Measurements from ENCODE around the gene SLC5A11. TPM values are rescaled to one million over a fixed set of nuclear protein-coding genes. Genes with fewer than 3 reads are reported as not detected.
"Not testable (repeated sequence)": the region's sequence is repeated elsewhere in the genome, so short reads cannot be mapped to it uniquely, and the experiment has no call there.

The SLC5A11 gene
- 1 to 10 TPM in 1 of 2 donors, under 1 TPM in 1; 0.81 to 2.4 TPM for total RNA-seq

DNA sequence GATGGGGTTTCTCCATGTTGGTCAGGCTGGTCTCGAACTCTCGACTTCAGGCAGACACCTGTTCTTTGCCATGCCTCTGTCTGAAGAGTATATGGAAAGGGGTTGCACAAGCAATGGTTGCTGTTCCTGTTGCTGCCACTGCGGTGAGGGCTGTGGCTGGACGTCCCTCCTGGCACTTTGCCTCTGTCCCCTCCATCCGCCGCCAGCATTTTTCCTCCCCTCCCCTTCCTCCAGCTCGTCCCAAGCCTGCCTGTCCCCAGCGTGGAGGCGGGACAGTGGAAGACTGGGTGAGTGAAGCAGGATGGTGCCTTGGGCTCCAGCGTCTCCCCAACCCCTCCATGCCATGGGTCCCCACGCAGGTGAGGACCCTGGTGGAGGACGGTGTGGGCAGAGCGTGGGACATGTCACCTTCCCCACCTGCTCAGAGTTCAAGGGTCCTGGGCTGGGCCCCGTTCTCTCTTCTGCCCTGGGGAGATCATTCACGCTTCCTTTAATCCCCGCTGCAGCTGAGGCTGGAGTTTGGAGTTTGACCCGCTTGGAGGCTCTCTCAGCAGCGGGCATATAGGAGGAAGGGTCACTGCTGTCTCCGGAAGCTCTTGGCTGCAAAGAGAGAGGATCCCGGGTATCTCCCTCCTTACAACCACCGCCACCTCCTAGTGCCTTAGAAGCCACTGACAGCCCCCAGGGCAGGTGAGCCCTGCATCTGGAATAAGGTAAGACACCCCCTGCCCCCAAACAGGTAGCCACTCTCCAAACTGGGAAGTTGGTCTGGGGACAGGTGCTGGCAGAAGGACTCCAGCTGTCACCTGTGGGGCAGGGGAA lies at the start of gene SLC5A11:
TSS of gene SLC5A11 (plus strand) at position 238 of the 822 bp plus-strand sequence. CDS start 12,681 bp downstream, outside the sequence.
- Mint-ChIP-seq H3K4me3 (no peak within 1 kb of the TSS), H3K27ac (no peak within 1 kb of the TSS), H3K4me1 (ENCODE audit: low read depth in 2 of 2) (no peaks in the 10 kb centered on the region), H3K9me3 (no peaks in the 10 kb centered on the region), H3K36me3 (no peaks in the 10 kb centered on the region), H3K27me3 (no peaks in the 10 kb centered on the region)
- DNase-seq (ENCODE audit: low spot score) (no peak), ATAC-seq (no peak)

DNA sequence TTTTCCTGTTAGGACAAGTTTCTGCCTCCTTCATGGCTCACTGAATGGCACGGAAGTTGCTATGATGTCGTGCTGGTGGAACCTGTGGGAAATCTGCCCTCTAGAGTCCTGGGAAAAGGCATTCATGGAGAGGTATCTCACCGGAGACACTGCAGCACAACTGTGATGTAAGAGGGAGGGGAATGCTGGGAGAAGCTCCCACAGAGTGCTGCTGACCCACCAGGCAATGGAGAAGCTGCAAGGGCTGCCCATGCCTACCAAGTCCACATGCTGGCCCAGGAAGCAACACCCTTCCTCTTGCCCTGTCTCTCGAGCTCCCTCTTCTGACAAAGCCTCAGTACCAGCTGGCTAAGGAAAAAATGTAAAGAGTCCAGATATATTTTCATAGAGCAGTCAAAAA lies 45.2 kb upstream of the SLC5A11 start:
- no peaks in the 10 kb centered on the region for H3K9me3 Mint-ChIP-seq
- no peaks in the 10 kb centered on the region for H3K27me3 Mint-ChIP-seq
- H3K27ac Mint-ChIP-seq, result no peak overlapping the region
- DNase-seq (ENCODE audit: low spot score), result no peak
- no peak for ATAC-seq
- H3K36me3 Mint-ChIP-seq, result peaks cover 61% of the 10 kb centered on the region
- peaks cover 0 to 3% of the 10 kb centered on the region in 2 donors for H3K4me1 Mint-ChIP-seq (ENCODE audit: low read depth in 2 of 2)
- no peak overlapping the region for H3K4me3 Mint-ChIP-seq

DNA sequence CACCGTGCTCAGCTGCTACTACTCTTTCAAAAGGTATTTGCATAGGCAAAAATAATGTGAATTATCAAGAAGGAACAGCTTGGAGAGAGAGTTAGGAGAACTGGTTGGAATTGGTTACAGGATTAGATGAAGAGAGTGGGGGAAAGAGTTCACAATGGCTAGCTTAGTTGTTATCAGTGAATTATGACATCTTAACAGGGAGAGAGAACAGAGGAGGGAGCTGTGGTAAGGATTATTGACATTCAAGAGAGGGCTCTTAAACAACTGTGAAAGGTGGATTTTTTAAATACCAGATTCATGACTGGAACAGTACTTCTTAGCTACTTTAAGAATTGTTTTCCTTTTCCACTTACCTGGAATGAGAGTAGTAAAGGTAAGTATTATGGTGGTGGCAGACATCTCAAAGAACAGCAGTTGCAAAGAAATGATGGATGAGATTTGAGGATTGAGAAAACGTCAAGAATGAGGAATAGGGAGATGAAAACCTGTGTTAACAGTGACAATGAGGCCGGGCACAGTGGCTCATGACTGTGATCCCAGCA lies 43.9 kb upstream of the SLC5A11 start:
- H3K27me3 Mint-ChIP-seq, result no peaks in the 10 kb centered on the region
- H3K4me3 Mint-ChIP-seq, result no peak overlapping the region
- no peak overlapping the region for H3K27ac Mint-ChIP-seq
- H3K4me1 Mint-ChIP-seq (ENCODE audit: low read depth in 2 of 2), result peaks cover 0 to 3% of the 10 kb centered on the region in 2 donors
- ATAC-seq (no peak), DNase-seq (ENCODE audit: low spot score) (no peak)
- H3K9me3 Mint-ChIP-seq, result no peaks in the 10 kb centered on the region
- H3K36me3 Mint-ChIP-seq, result peaks cover 61% of the 10 kb centered on the region

GRCh38 chr16:24805484-24805883 lies 40.3 kb upstream of the SLC5A11 start:
- DNase-seq (ENCODE audit: low spot score) (no peak), ATAC-seq (no peak)
- Mint-ChIP-seq H3K4me3 (no peak overlapping the region), H3K4me1 (ENCODE audit: low read depth in 2 of 2) (peaks cover 0 to 3% of the 10 kb centered on the region in 2 donors), H3K36me3 (peaks cover 53% of the 10 kb centered on the region), H3K27ac (no peak overlapping the region), H3K9me3 (no peaks in the 10 kb centered on the region), H3K27me3 (no peaks in the 10 kb centered on the region)

DNA sequence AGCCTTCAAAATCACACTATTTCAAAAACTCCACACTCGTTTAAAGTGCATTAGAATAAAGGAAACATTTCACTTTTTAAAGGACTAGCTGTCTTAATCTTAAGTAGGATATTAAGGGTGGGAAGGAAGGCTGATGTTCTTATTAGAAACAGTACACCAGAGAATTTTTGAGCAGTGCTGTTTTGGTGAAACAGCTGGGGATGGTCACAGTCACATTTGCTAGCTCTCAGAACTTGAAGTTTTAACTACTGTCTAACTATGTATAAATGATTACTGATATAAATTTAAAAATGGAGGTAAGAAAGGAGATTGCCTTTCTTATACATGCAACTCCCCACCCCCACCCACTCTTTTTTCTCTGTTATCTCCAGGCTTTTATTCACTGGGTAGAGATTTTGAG lies 38.5 kb upstream of the SLC5A11 start:
- ATAC-seq, result no peak
- no peaks in the 10 kb centered on the region for H3K27me3 Mint-ChIP-seq
- H3K9me3 Mint-ChIP-seq, result no peaks in the 10 kb centered on the region
- no peak overlapping the region for H3K27ac Mint-ChIP-seq
- peaks cover 49% of the 10 kb centered on the region for H3K36me3 Mint-ChIP-seq
- no peak overlapping the region for H3K4me3 Mint-ChIP-seq
- H3K4me1 Mint-ChIP-seq (ENCODE audit: low read depth in 2 of 2), result no peaks in the 10 kb centered on the region
- no peak for DNase-seq (ENCODE audit: low spot score)

DNA sequence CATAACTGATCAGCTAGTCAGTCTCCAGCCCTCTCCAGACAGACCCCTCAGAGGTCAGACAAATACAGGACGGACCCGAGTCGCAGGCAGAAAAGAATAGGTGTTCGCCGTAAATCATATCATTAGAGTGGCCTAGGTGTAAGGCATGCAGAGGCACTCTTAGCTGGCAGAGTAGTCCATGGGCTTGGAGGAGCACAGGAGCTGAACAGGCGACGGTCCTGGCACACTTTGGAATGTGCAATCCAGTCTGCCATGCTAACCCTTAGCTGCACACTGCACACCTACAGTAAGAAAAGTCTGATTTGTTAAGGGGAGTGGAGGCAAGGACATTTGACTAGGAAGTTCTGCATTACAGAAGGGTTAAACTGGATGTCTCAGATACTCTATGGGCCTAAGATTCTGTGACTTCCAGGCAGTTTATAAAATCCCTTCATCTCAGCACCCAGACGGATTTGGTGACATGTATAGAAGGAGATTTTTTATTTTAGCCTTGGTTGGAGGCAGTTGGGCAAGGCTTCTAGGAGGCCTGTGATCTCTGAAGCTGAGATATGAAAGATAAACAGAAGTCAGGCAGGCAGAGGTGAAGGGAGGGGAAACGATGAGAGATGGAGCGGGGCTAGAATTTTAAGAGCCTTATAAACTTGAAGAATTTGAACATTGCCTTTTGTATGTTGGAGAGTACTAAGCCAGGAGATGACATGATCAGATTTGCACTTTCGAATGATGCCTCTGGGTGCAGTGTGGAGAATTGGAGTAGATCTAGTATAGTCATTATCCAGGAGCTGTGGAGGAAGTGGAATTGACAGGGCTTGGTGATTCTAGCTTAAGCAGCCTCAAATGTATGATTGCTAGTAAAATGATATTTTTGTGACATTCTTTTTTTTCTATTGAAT lies 34.6 kb upstream of the SLC5A11 start:
- no peaks in the 10 kb centered on the region for H3K4me1 Mint-ChIP-seq (ENCODE audit: low read depth in 2 of 2)
- no peak overlapping the region for H3K4me3 Mint-ChIP-seq
- H3K36me3 Mint-ChIP-seq, result peaks cover 38% of the 10 kb centered on the region
- H3K9me3 Mint-ChIP-seq, result no peaks in the 10 kb centered on the region
- no peak overlapping the region for H3K27ac Mint-ChIP-seq
- no peak for ATAC-seq
- H3K27me3 Mint-ChIP-seq, result no peaks in the 10 kb centered on the region
- no peak for DNase-seq (ENCODE audit: low spot score)

DNA sequence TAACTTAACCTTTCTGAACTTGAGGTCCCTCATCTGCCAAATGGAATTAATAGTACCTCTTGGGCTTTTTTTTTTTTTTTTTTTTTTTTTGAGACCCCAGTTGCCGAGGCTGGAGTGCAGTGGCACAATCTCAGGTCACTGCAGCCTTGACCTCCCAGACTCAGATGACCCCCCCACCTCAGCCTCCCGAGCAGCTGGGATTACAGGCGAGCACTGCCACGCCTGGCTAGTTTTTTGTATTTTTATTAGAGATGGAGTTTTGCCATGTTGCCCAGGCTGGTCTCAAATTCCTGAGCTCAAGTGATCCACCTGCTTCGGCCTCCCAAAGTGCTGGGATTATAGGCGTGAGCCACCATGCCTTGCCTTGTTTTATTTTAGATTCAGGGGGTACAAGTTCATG lies 33.0 kb upstream of the SLC5A11 start:
- not testable (repeated sequence) for H3K27ac Mint-ChIP-seq; H3K4me3 Mint-ChIP-seq; DNase-seq (ENCODE audit: low spot score); ATAC-seq; H3K4me1 Mint-ChIP-seq (ENCODE audit: low read depth in 2 of 2); H3K27me3 Mint-ChIP-seq; H3K9me3 Mint-ChIP-seq
- H3K36me3 Mint-ChIP-seq, result peaks cover 35% of the 10 kb centered on the region

GRCh38 chr16:24815021-24815420 lies 30.7 kb upstream of the SLC5A11 start:
- no peak for DNase-seq (ENCODE audit: low spot score)
- Mint-ChIP-seq H3K9me3 (no peaks in the 10 kb centered on the region), H3K4me3 (no peak overlapping the region), H3K27ac (no peak overlapping the region), H3K36me3 (peaks cover 49% of the 10 kb centered on the region), H3K4me1 (ENCODE audit: low read depth in 2 of 2) (peaks cover 3 to 5% of the 10 kb centered on the region in 2 donors), H3K27me3 (no peaks in the 10 kb centered on the region)
- ATAC-seq, result no peak

DNA sequence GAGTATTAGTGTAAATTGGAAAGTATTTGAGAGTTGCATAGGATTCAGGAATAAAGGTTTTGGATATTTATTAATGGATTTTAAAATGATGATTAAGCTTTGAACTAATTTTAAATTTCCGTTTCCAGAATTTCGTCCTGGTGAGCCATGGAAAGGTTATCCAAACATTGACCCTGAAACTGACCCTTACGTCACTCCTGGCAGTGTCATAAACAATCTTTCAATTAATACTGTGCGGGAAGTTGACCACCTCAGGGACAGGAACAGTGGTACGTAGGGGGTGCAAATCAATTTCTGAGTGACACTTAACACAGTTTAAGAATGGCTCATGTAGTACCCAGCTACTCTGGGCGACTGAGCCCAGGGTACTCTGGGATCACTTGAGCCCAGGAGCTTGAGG lies 29.1 kb upstream of the SLC5A11 start:
- peaks cover 20 to 21% of the 10 kb centered on the region in 2 donors for H3K4me1 Mint-ChIP-seq (ENCODE audit: low read depth in 2 of 2)
- H3K27ac Mint-ChIP-seq, result no peak overlapping the region
- H3K9me3 Mint-ChIP-seq, result no peaks in the 10 kb centered on the region
- DNase-seq (ENCODE audit: low spot score), result no peak
- H3K4me3 Mint-ChIP-seq, result no peak overlapping the region
- no peak for ATAC-seq
- H3K27me3 Mint-ChIP-seq, result no peaks in the 10 kb centered on the region
- peaks cover 39% of the 10 kb centered on the region for H3K36me3 Mint-ChIP-seq

DNA sequence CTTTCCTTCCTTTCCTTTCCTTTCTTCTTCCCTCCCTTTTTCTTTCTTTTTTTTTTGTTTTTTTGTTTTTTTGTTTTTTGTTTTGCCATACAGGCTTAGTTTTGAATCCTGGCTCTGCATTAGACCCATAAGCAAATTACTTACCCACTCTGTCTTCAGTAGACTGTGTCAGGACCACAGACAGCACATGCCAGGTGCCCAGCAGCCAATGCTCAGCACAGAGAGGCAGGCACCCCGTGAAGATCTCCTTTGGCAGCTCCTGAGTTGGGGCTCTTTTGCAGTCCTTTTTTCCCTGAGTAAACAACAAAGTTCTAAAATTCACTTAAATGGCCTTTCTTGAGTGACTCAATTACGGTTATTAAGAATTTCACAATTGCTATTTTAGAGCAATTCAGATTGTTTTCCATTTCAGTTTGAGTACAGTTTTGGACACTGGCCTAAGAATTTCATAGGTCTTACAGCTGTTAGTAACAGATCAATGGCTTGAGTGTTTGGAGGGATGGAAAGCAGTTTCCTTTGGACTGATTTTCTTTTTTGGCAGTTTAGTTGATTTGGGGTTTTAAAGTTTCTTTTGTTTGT lies 26.2 kb upstream of the SLC5A11 start:
- H3K36me3 Mint-ChIP-seq, result peaks cover 32% of the 10 kb centered on the region
- H3K27ac Mint-ChIP-seq, result peak overlapping the region in 1 of 2 donors; percentile 50
- no peak for ATAC-seq

DNA sequence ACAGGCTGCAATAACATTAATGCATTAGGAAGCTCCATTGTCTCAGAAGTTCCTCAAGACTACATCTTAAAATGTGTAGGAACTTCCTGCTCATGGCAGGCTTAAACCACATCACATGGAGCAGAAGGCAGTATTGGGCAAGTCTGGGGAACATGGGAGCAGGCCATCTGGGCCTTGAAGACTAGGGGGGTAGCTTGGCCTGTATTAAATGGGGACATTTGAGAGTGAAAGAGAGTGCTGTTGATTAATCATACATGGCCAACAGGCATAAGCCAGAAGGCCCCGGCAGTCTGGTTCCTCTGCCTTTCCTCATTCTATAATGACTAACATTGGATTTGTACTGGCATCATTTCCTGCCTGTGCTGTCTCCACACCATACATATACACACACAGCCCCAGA lies 25.2 kb upstream of the SLC5A11 start:
- peaks cover 29% of the 10 kb centered on the region for H3K36me3 Mint-ChIP-seq
- no peaks in the 10 kb centered on the region for H3K9me3 Mint-ChIP-seq
- DNase-seq (ENCODE audit: low spot score) (no peak), ATAC-seq (no peak)
- H3K4me3 Mint-ChIP-seq, result no peak overlapping the region
- H3K27ac Mint-ChIP-seq, result peak overlapping the region in 1 of 2 donors; percentile 50
- no peaks in the 10 kb centered on the region for H3K27me3 Mint-ChIP-seq
- peaks cover 29 to 32% of the 10 kb centered on the region in 2 donors for H3K4me1 Mint-ChIP-seq (ENCODE audit: low read depth in 2 of 2)

More for the DNA sequence above, 26.2 kb upstream of the SLC5A11 start:
- Mint-ChIP-seq H3K27me3 (no peaks in the 10 kb centered on the region), H3K4me3 (no peak overlapping the region), H3K4me1 (ENCODE audit: low read depth in 2 of 2) (peaks cover 29 to 32% of the 10 kb centered on the region in 2 donors), H3K9me3 (no peaks in the 10 kb centered on the region)
- DNase-seq (ENCODE audit: low spot score), result no peak

- no peaks in the 10 kb centered on the region for H3K9me3 Mint-ChIP-seq
Measured at GRCh38 chr16:24821129-24821528, 24.6 kb upstream of the SLC5A11 start.

DNA sequence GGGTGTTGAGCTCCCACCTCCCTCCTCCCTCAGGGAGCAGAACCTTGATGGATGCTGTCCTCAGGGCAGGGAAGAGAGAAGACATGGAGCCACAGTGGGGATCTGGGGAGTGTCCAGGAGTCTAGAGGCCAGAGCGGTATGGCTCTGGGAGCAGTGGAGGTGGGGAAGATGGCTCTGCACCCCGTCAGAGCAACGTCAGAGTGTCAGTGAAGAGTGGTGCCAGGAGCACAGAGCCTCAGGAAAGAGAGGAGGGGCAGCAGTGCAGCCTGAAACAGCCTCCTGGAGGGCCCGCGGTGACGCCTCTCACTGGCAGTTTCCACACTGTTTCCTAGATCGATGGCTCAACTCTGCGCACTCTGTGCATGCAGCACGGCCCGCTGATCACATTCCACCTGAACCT lies 23.2 kb upstream of the SLC5A11 start:
- H3K4me1 Mint-ChIP-seq (ENCODE audit: low read depth in 2 of 2), result peaks cover 29 to 32% of the 10 kb centered on the region in 2 donors
- no peak overlapping the region for H3K27ac Mint-ChIP-seq
- no peak overlapping the region for H3K4me3 Mint-ChIP-seq
- H3K36me3 Mint-ChIP-seq, result peaks cover 33% of the 10 kb centered on the region
- DNase-seq (ENCODE audit: low spot score) (no peak), ATAC-seq (peak; percentile 14 to 48)
- H3K9me3 Mint-ChIP-seq, result no peaks in the 10 kb centered on the region
- H3K27me3 Mint-ChIP-seq, result no peaks in the 10 kb centered on the region

More at GRCh38 chr16:24821129-24821528, 24.6 kb upstream of the SLC5A11 start:
- peak overlapping the region in 1 of 2 donors; percentile 69 for H3K27ac Mint-ChIP-seq
- H3K36me3 Mint-ChIP-seq, result peaks cover 32% of the 10 kb centered on the region
- ATAC-seq (no peak), DNase-seq (ENCODE audit: low spot score) (no peak)
- H3K4me3 Mint-ChIP-seq, result no peak overlapping the region
- H3K4me1 Mint-ChIP-seq (ENCODE audit: low read depth in 2 of 2), result peaks cover 29 to 32% of the 10 kb centered on the region in 2 donors
- H3K27me3 Mint-ChIP-seq, result no peaks in the 10 kb centered on the region

All from natural killer cell treated with Interleukin-12 subunit alpha and Interleukin-12 subunit beta and Interleukin-15 and Interleukin-18, amount 100 ng/mL, for 72 hours (primary cell).